PFSK-1 (cell line): Measurements from ENCODE around the gene TWF2.

ENCODE experiments used
- FOXP2 ChIP-seq: optimal IDR thresholded peaks from 2 replicates; pipeline ENCODE3; 2011; ENCODE audit warnings: borderline replicate concordance, control low read depth, inconsistent platforms; ENCODE audit not compliant: insufficient read depth; ENCODE audit errors: extremely low read length, extremely low read depth
- POLR2AphosphoS5 ChIP-seq: IDR thresholded peaks from 2 replicates; pipeline ENCODE4 v1.6.1; 2012; ENCODE audit warnings: low read depth, mild to moderate bottlenecking, control low read depth, low read length, moderate library complexity
- SIN3A ChIP-seq: IDR thresholded peaks from 2 replicates; pipeline ENCODE4 v1.6.1; 2012; ENCODE audit warnings: mild to moderate bottlenecking, low read length, moderate library complexity, borderline replicate concordance; ENCODE audit not compliant: insufficient read depth
- TAF1 ChIP-seq: IDR thresholded peaks from 2 replicates; pipeline ENCODE4 v1.6.1; 2012; ENCODE audit warnings: low read length, control low read depth, borderline replicate concordance; ENCODE audit not compliant: insufficient read depth
- TF ChIP-seq, protein P1 (sequence below), 2 experiments: IDR thresholded peaks; 2 replicates each; pipeline versions ENCODE4 v1.6.1 to v1.8.0; 2011 to 2012; ENCODE audit warnings: low read depth in 2 of 2, low read length in 2 of 2, control low read depth in 1 of 2, inconsistent platforms in 1 of 2, mild to moderate bottlenecking in 1 of 2, moderate library complexity in 1 of 2; ENCODE audit not compliant: insufficient read depth in 1 of 2

DNA sequence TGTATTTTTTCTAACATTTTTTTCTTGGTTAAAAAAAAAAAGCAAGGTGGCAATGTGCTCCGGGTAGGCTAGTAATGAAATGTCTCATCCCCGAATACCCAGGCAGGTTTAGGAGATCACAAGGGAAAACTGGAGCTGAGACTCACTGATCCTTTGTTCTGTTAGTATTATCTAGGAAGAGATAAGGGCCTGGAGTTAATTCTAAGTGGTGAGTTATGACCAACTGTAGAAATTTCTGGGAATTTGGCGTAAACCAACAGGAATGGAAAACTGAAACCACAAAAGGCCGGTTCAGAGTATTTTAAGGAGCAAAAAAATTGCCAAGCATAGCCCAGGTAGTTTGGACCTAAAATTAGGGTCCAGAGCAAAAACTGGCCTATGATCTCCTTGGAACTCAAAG lies 19.0 kb upstream of the TWF2 start:
- TF ChIP-seq POLR2AphosphoS5: no peak
- no peak for TF ChIP-seq SIN3A
- TF ChIP-seq, protein P1, sequence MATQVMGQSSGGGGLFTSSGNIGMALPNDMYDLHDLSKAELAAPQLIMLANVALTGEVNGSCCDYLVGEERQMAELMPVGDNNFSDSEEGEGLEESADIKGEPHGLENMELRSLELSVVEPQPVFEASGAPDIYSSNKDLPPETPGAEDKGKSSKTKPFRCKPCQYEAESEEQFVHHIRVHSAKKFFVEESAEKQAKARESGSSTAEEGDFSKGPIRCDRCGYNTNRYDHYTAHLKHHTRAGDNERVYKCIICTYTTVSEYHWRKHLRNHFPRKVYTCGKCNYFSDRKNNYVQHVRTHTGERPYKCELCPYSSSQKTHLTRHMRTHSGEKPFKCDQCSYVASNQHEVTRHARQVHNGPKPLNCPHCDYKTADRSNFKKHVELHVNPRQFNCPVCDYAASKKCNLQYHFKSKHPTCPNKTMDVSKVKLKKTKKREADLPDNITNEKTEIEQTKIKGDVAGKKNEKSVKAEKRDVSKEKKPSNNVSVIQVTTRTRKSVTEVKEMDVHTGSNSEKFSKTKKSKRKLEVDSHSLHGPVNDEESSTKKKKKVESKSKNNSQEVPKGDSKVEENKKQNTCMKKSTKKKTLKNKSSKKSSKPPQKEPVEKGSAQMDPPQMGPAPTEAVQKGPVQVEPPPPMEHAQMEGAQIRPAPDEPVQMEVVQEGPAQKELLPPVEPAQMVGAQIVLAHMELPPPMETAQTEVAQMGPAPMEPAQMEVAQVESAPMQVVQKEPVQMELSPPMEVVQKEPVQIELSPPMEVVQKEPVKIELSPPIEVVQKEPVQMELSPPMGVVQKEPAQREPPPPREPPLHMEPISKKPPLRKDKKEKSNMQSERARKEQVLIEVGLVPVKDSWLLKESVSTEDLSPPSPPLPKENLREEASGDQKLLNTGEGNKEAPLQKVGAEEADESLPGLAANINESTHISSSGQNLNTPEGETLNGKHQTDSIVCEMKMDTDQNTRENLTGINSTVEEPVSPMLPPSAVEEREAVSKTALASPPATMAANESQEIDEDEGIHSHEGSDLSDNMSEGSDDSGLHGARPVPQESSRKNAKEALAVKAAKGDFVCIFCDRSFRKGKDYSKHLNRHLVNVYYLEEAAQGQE (IDR thresholded peaks at IDR 0.05; ENCODE audit: insufficient read depth in 1 of 2, low read depth in 2 of 2, low read length in 2 of 2): no peak
- TF ChIP-seq TAF1: no peak
- no peak for TF ChIP-seq FOXP2
